Stimulated activated CD8-positive, alpha-beta memory T cell treated with anti-CD3 and anti-CD28 coated beads, Interleukin-12 subunit alpha, Interleukin-12 subunit beta, amount 100 ng/mL, for 24 hours (primary cell): ENCODE data around the gene MEGF10.

Source experiments
- DNase-seq: peaks from one replicate; pipeline ENCODE4 v3.0.0-alpha.2; 2020; ENCODE audit errors: extremely low read depth

The MEGF10 gene

DNA sequence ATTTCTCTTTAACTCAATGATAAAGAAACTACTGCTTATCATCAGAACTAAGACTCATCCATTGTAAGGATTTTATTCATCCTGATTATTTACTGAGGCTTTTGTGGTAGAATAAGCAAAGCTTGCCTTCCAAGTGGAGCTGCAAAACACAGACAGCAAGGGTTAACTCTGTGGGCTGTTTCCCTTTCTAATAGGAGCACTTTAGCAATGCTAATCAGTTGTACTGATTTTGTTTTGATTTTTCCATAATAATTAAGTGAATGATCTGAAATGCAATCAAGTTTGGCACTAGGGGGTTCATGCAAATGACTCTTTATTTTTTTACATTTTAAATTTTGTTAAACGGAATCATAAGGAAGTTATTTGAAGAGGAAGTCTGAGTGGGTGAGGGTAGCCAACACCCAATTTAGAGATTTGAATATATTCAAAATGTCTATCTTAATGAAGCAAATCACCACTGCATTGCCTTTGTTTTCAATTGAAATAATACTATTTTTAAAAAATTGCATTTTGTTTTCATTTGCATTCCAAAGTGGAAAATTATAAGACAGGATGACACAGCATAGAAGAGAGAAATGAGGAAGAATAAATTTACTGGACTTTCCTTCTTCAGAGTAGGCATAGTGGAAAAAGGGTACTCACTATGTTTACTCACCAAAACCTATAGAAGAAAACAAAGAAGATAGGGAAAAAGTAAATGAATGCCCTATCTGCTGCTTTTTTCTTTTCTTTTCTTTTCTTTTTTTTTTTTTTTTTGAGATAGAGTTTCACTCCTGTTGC is 36.6 kb downstream of the MEGF10 start:
- DNase-seq = no peak

GRCh38 chr5:127330116-127330515 is 39.5 kb downstream of the MEGF10 start:
- no peak for DNase-seq

- no peak for DNase-seq
Measured at GRCh38 chr5:127331890-127332649, 41.5 kb downstream of the MEGF10 start.

- DNase-seq = no peak
Measured at GRCh38 chr5:127333483-127333882, 42.9 kb downstream of the MEGF10 start.

DNA sequence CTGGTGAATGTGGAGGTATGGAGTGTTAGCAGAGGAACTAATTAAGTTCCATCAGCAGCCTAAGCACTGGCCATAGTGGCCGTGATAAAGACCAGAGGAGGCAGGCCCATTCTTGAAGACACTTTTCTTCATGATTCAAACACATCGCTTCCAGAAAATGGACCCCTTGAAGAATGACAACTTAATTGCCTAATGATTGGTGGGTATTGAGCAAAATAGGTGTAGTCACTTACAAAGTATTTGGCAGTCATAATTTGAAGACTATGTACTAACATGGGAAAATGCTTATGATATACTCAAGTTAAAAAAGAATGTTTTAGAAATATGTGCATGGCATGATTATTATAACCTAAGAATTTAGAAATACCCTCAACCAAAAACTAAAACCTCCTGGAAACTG is 44.8 kb downstream of the MEGF10 start:
- DNase-seq = no peak

DNA sequence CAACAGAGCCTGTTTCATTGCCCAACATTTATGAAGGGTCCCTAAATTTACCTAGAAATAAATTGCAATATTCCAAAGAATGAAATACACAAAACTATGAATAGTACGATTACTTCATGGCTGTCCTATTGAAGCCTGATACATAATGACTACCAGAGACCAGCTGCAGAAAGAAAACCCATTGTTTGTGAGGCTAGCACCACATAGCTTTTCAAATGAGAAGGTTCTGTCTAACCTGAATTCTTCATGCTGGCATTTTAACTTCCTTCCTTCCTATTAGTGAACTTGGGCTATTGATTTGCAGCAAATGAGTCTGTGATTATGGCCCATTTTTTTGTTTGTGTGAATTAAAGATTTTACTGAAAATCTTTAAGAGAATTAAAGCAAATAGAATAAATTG is 47.3 kb downstream of the MEGF10 start:
- DNase-seq = no peak

DNA sequence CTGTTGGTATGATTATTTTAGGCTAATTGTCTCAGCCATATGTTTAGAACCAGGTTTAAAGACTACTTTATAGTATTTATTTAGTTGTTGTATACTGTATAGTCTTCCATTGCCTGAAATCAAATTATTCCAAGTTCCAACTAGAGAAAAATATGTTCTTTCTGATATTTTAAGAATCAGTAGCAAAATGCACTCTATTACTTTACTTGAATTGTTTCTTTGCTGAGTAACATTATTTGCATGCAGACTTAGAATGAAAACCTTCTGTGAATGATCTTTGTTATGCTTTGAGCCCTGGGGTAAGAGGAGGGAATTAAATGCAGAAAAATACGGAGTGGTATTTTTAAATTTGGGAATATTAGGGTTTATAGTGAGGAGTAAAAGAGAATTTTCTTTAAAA is 47.9 kb downstream of the MEGF10 start:
- no peak for DNase-seq

DNA sequence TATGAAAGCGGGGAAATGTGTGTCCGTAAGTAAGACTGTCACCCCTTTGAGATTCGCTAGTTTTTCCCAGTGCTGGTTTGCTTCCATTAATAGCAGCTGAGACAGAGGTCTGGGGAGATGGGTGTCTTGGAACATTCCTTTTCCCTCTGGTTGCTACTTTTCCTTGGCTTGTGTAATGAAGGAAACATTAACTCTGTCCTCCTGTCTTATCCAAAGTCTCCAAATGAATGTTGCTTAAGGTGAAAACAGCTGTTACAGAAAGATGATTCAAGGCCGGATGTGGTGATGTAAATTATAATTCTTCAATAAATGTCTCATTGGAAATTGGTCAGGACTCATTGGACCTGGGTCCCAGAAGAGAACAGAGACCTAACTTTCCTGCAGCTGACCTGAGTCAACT is 50.0 kb downstream of the MEGF10 start:
- DNase-seq = no peak

DNA sequence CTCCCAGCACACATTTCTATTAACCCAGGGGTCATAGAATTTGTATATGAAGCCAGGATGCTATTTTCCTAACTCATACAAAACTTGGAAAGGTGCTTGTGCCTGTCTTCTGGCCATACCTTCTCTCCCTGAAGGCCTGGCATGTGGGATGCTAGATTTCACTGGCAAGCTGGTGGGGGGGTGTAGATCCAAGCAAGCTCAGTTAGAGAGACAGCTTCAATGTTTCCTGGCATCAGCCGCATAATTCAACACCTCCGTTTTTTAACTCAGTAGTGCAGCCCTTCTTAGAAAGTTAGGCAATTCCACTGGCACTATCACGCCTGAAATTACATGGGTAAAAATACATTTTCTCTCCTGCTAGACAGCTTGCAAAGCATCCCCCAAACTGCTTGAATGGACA is 51.8 kb downstream of the MEGF10 start:
- no peak for DNase-seq

- DNase-seq = no peak
Measured at GRCh38 chr5:127343313-127343712, 52.7 kb downstream of the MEGF10 start.

GRCh38 chr5:127343866-127344265 is 53.3 kb downstream of the MEGF10 start:
- no peak for DNase-seq

DNA sequence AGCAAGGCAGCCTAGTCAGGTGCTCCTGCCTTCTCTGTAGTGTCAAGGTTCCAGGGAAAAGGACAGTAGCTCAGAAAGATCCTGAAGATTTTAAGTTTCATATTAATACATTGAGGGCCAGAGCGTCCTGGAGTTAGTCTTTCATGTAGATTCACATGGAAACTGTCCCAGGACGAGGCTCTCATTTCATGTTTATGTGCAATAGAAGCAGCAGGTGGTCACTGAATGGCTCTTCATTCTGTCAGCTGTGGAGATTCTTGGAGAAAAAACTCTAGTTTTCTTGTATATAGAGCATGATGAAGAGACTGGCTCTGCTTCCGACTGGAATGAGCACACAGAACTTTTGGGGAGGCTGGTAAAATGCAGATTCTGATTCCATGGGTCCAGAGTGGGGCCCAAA is 54.3 kb downstream of the MEGF10 start:
- DNase-seq = no peak

DNA sequence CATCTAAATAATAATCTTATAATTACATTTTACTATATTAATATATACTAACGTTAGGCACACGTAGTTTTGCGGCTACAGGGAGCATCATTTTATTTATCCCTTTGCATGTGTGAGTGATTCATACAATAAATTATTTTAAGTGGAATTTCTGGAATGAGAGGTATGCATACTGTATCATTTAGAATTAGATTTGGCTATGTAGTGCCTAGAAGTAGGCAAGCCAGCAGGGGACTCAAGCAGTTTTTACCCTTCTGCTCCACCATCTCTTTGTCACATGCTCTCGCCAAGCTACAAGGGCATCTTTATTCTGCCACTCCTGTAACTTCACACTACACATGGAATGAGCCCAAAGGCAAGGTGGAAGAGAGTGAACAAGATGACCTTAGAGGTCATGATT is 60.8 kb downstream of the MEGF10 start:
- DNase-seq = no peak

DNA sequence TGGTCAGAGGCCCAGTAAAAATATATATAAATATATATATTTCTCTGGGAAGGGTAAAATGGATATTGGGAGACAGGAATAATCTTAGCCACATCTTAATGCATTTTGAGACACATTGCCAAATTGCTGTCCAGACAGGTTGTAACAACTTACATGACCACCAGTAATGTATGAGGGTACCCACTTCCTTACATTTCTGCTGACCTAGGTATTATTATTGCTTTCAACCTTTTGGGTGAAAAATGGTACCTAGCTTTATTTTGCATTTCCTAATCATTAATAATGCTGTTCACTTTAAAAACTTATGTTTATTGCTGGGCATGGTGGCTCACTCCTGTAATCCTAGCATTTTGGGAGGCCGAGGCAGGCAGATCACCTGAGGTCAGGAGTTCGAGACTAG is 61.5 kb downstream of the MEGF10 start:
- DNase-seq = no peak

DNA sequence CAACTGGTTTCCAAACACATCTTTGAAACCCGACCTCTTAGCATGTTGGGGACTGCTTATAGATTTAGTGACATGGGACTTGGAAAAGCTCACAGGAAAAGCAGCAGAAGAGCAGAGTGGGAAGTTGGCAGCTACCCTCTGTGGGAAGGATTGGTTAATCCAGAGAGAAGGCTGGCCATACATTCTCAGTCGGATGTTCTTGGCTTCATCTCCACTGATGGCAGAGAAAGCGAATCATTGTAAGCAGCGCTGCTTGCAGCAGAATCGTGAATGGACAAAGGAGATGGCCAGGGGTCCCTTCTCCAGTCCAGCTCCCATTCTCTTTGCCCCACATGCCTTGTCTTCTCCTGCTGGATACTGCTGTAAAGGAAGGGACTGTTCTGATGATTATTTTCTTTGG is 62.7 kb downstream of the MEGF10 start:
- DNase-seq = no peak

- DNase-seq = no peak
Measured at GRCh38 chr5:127353796-127354195, 63.2 kb downstream of the MEGF10 start.

- no peak for DNase-seq
Measured at GRCh38 chr5:127355337-127355736, 64.7 kb downstream of the MEGF10 start.

DNA sequence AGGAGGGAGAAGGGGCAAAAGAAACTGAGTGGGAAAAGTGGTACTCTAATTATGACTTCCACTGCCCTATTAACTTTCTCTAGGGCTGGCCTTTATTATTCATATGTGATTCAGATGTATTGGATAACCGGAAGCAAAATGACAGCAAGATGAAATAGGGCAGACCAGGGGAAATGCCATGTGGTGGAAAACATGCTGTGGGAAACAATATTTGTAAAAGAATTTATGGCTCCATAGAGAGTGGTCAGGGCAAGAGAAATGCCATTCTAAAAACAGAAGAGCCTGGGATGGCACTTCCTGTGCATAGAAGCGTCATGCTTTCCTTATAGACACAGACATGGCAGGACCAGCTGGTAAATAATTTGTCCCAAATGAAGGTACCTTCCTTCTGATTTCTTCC is 67.7 kb downstream of the MEGF10 start:
- DNase-seq = no peak

DNA sequence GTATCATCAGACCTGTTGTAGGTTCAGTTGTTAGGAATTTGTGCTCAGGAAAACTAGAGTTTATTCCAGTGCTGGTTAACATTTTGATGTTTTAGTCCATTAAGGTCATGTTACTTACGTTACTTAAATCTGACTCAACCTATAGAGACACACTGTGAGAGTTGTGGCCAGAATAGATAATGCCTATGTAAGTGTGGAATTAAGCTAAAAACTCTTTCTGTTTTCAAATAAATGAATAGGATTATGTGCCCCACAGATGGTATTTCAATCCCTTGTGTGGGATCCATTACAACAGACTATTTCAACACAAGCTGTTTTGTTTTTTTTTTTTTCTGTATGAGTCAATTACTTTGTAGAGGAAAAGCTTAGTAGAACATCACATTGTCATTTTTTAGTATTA is 68.1 kb downstream of the MEGF10 start:
- DNase-seq = no peak

DNA sequence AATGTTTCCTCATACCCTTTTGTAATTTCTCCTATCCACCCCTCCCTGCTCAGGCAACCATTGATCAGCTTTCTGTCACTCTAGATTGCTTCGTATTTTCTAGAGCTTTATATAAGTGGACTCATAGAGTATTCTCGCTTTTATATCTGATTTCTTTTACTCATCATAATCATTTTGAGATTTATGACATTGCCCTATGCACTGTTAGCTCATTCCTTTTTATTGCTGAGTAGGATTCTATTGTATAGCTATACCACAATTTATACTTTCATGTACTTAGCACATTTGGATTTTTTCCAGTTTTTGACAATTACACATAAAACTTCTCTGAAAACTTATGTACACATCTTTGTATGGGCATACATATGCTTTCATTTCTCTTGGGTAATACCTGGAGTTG is 68.9 kb downstream of the MEGF10 start:
- DNase-seq = no peak

DNA sequence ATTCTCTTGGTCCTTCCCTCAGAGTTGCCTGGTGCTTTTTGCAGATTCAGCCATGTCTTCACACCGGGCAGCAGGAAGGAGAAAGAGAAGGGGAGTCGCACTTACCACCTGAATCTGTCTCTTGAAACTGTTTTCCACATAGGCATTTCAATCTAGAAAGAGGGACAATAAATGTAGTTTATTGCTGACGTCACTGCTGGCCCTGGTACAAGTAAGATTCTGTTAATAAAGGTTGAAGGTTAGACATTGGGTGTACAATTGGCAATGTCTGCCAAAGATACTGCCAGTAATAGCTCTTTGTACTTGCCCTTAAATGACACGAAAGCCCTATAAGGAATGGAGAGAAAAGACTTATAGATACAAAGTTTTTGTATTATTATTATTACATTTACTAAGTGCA is 72.8 kb downstream of the MEGF10 start:
- no peak for DNase-seq

GRCh38 chr5:127367029-127367428 is 76.4 kb downstream of the MEGF10 start:
- no peak for DNase-seq

GRCh38 chr5:127367946-127368465 is 77.4 kb downstream of the MEGF10 start:
- no peak for DNase-seq
